ENCODE measurements around the gene ALOX5.

DNA sequence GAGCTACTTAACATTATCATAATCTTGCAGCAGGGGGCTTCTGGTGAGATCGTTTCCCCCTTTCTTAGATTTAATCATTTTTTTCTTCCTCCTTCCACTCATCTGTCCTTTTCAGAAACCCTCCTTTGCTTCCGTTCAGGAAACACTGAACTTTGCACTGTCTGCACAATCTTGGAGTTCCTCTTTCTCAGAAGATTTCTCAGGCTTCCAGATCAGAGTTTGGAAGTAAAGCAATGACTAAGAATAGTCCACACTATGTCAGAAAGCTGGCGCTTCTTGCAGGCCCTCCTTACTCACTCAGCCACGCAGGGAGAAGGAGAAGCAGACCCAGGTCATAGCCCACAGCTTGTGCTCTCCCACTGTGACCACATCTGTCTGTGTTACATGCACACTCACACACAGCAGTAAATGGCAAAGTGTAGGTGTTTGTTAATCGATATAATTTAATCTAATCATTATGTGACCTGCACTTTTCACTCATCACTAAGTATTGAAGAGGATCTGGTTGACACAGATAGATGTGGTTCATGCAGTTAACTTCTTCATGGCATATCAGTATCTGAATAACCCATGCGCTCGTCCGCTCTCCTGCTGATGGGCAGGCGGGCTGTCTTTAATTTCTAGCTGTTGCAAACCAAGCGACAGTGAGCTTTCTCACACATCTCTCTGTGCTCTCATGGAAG lies 30.2 kb downstream of the ALOX5 start:
- TF ChIP-seq, protein P1, sequence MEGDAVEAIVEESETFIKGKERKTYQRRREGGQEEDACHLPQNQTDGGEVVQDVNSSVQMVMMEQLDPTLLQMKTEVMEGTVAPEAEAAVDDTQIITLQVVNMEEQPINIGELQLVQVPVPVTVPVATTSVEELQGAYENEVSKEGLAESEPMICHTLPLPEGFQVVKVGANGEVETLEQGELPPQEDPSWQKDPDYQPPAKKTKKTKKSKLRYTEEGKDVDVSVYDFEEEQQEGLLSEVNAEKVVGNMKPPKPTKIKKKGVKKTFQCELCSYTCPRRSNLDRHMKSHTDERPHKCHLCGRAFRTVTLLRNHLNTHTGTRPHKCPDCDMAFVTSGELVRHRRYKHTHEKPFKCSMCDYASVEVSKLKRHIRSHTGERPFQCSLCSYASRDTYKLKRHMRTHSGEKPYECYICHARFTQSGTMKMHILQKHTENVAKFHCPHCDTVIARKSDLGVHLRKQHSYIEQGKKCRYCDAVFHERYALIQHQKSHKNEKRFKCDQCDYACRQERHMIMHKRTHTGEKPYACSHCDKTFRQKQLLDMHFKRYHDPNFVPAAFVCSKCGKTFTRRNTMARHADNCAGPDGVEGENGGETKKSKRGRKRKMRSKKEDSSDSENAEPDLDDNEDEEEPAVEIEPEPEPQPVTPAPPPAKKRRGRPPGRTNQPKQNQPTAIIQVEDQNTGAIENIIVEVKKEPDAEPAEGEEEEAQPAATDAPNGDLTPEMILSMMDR (IDR thresholded peaks at IDR 0.05) = no peak
- TF ChIP-seq EZH2 (IDR thresholded peaks at IDR 0.05) = no peak
